ENCODE measurements around the gene CAMTA1.

CAMTA1 gene

GRCh38 chr1:7422966-7423365, 637.7 kb downstream of the CAMTA1 start:
- POLR2A ChIA-PET, result no interaction called here

GRCh38 chr1:7424352-7424890, 639.2 kb downstream of the CAMTA1 start:
- ChIA-PET CTCF (no interaction called here), POLR2A (no interaction called here)
- no peak for TF ChIP-seq BHLHE40 (IDR thresholded peaks at IDR 0.05; ENCODE audit: borderline replicate concordance)
- no peak for TF ChIP-seq FOXM1 (IDR thresholded peaks at IDR 0.05; ENCODE audit: borderline replicate concordance)
- TF ChIP-seq SUZ12 (IDR thresholded peaks at IDR 0.05), result no peak
- TF ChIP-seq L3MBTL2 (conservative IDR thresholded peaks at IDR 0.05), result no peak
- TF ChIP-seq CTBP1 (IDR thresholded peaks at IDR 0.05; ENCODE audit: borderline replicate concordance), result no peak
- TF ChIP-seq LEF1 (IDR thresholded peaks at IDR 0.05; ENCODE audit: borderline replicate concordance), result no peak
- TF ChIP-seq FOXK2 (IDR thresholded peaks at IDR 0.05), result no peak
- TF ChIP-seq PKNOX1 (IDR thresholded peaks at IDR 0.05), result no peak
- TF ChIP-seq ELF4 (IDR thresholded peaks at IDR 0.05), result no peak
- TF ChIP-seq FOXA1 (IDR thresholded peaks at IDR 0.05), result no peak
- TF ChIP-seq HDGF (IDR thresholded peaks at IDR 0.05; ENCODE audit: borderline replicate concordance), result no peak
- no peak for TF ChIP-seq ARNT (IDR thresholded peaks at IDR 0.05)
- no peak for TF ChIP-seq NFRKB (IDR thresholded peaks at IDR 0.05)
- TF ChIP-seq SP1 (IDR thresholded peaks at IDR 0.05), result no peak
- no peak for DNase-seq (ENCODE audit: extremely low spot score)

More at GRCh38 chr1:7422966-7423365, 637.7 kb downstream of the CAMTA1 start:
- no peak for DNase-seq (ENCODE audit: extremely low spot score)
- CTCF ChIA-PET, result no interaction called here
- TF ChIP-seq CTBP1 (IDR thresholded peaks at IDR 0.05; ENCODE audit: borderline replicate concordance), result no peak
- no peak for TF ChIP-seq FOXK2 (IDR thresholded peaks at IDR 0.05)

- no peak for DNase-seq (ENCODE audit: extremely low spot score)
- CTCF ChIA-PET, result no interaction called here
- POLR2A ChIA-PET, result no interaction called here
- no peak for TF ChIP-seq CTBP1 (IDR thresholded peaks at IDR 0.05; ENCODE audit: borderline replicate concordance)
Observed at GRCh38 chr1:7425229-7425628, 640.0 kb downstream of the CAMTA1 start.

- no peak for DNase-seq (ENCODE audit: extremely low spot score)
- no peak for TF ChIP-seq NFRKB (IDR thresholded peaks at IDR 0.05)
- TF ChIP-seq SP1 (IDR thresholded peaks at IDR 0.05), result no peak
- no peak for TF ChIP-seq L3MBTL2 (conservative IDR thresholded peaks at IDR 0.05)
- TF ChIP-seq SUZ12 (IDR thresholded peaks at IDR 0.05), result no peak
- TF ChIP-seq CTBP1 (IDR thresholded peaks at IDR 0.05; ENCODE audit: borderline replicate concordance), result no peak
- TF ChIP-seq FOXA1 (IDR thresholded peaks at IDR 0.05), result no peak
- no peak for TF ChIP-seq BHLHE40 (IDR thresholded peaks at IDR 0.05; ENCODE audit: borderline replicate concordance)
- no peak for TF ChIP-seq TARDBP (IDR thresholded peaks at IDR 0.05)
- TF ChIP-seq FOXK2 (IDR thresholded peaks at IDR 0.05), result no peak
- no peak for TF ChIP-seq HDGF (IDR thresholded peaks at IDR 0.05; ENCODE audit: borderline replicate concordance)
- no peak for TF ChIP-seq ARNT (IDR thresholded peaks at IDR 0.05)
- no peak for TF ChIP-seq ELF4 (IDR thresholded peaks at IDR 0.05)
- no peak for TF ChIP-seq PKNOX1 (IDR thresholded peaks at IDR 0.05)
- no peak for TF ChIP-seq LEF1 (IDR thresholded peaks at IDR 0.05; ENCODE audit: borderline replicate concordance)
- TF ChIP-seq FOXM1 (IDR thresholded peaks at IDR 0.05; ENCODE audit: borderline replicate concordance), result no peak
- no peak for TF ChIP-seq ZNF384 (IDR thresholded peaks at IDR 0.05)
- POLR2A ChIA-PET, result no interaction called here
- CTCF ChIA-PET, result no interaction called here
Observed at GRCh38 chr1:7425771-7426170, 640.5 kb downstream of the CAMTA1 start.

GRCh38 chr1:7426780-7427604, 641.7 kb downstream of the CAMTA1 start:
- POLR2A ChIA-PET, result no interaction called here
- no peak for DNase-seq (ENCODE audit: extremely low spot score)
- TF ChIP-seq LEF1 (IDR thresholded peaks at IDR 0.05; ENCODE audit: borderline replicate concordance) (no peak), L3MBTL2 (conservative IDR thresholded peaks at IDR 0.05) (no peak), SP1 (IDR thresholded peaks at IDR 0.05) (no peak), SUZ12 (IDR thresholded peaks at IDR 0.05) (no peak)
- CTCF ChIA-PET, result interaction anchor here (0.9 kb wide), 1 partner anchor 128 kb away, joined by 3 read pairs; no protein-coding TSS in a partner anchor

GRCh38 chr1:7427605-7428300, 642.5 kb downstream of the CAMTA1 start:
- no peak for TF ChIP-seq TARDBP (IDR thresholded peaks at IDR 0.05)
- no peak for TF ChIP-seq L3MBTL2 (conservative IDR thresholded peaks at IDR 0.05)
- TF ChIP-seq SUZ12 (IDR thresholded peaks at IDR 0.05), result no peak
- TF ChIP-seq ARNT (IDR thresholded peaks at IDR 0.05), result no peak
- no peak for TF ChIP-seq ELF4 (IDR thresholded peaks at IDR 0.05)
- TF ChIP-seq HDGF (IDR thresholded peaks at IDR 0.05; ENCODE audit: borderline replicate concordance), result no peak
- TF ChIP-seq LEF1 (IDR thresholded peaks at IDR 0.05; ENCODE audit: borderline replicate concordance), result no peak
- TF ChIP-seq ZNF384 (IDR thresholded peaks at IDR 0.05), result no peak
- TF ChIP-seq FOXK2 (IDR thresholded peaks at IDR 0.05), result no peak
- TF ChIP-seq PKNOX1 (IDR thresholded peaks at IDR 0.05), result no peak
- TF ChIP-seq CTBP1 (IDR thresholded peaks at IDR 0.05; ENCODE audit: borderline replicate concordance), result no peak
- no peak for TF ChIP-seq SP1 (IDR thresholded peaks at IDR 0.05)
- no peak for TF ChIP-seq NFRKB (IDR thresholded peaks at IDR 0.05)
- DNase-seq (ENCODE audit: extremely low spot score), result no peak
- POLR2A ChIA-PET, result no interaction called here
- CTCF ChIA-PET, result interaction anchor here (0.9 kb wide), 1 partner anchor 128 kb away, joined by 3 read pairs; no protein-coding TSS in a partner anchor
